Measurements from ENCODE around the gene TBCEL. TPM values are rescaled to one million over a fixed set of nuclear protein-coding genes. Genes with fewer than 3 reads are reported as not detected.
"Not testable (repeated sequence)": the region's sequence is repeated elsewhere in the genome, so short reads cannot be mapped to it uniquely, and the experiment has no call there.

TBCEL gene
- total and polyA plus RNA-seq, 7 donors: 2.9 to 19.2 (median 8.0) TPM

DNA sequence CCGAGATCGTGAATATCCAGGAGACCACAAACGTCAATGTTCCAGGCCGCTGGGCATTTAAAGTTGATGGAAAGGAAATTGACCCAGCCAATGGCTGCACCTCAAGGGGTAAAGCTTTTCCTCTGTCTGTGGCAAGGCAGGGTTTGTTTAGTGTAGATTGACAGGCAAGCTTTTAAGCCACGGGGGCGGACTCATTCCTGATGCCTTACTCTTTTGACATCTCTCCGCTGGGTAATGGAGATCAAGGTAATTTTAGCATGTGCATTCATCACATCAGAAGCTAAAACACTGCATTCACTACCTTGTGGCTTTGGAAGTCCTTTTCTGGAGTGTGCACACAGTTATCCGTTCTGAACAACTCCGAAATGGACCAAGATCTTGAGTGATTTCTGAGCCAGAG is 89.7 kb downstream of the TBCEL start:
- intact Hi-C loops (cut with DNase I): loop anchor here (2.0 to 5.0 kb wide), 3 partner anchors 176 to 603 kb away; partner anchors contain the start of gene GRIK4 (in 2 of the 2)
- no peaks in the 10 kb centered on the region for H3K4me1 ChIP-seq
- H3K9me3 ChIP-seq: no peaks in the 10 kb centered on the region
- ATAC-seq (no peak), DNase-seq (no peak)
- TF ChIP-seq, protein P1, sequence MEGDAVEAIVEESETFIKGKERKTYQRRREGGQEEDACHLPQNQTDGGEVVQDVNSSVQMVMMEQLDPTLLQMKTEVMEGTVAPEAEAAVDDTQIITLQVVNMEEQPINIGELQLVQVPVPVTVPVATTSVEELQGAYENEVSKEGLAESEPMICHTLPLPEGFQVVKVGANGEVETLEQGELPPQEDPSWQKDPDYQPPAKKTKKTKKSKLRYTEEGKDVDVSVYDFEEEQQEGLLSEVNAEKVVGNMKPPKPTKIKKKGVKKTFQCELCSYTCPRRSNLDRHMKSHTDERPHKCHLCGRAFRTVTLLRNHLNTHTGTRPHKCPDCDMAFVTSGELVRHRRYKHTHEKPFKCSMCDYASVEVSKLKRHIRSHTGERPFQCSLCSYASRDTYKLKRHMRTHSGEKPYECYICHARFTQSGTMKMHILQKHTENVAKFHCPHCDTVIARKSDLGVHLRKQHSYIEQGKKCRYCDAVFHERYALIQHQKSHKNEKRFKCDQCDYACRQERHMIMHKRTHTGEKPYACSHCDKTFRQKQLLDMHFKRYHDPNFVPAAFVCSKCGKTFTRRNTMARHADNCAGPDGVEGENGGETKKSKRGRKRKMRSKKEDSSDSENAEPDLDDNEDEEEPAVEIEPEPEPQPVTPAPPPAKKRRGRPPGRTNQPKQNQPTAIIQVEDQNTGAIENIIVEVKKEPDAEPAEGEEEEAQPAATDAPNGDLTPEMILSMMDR (IDR thresholded peaks at IDR 0.05): no peak
- H3K27me3 ChIP-seq (ENCODE audit: insufficient read depth in 3 of 3, low read length in 2 of 3): no peaks in the 10 kb centered on the region
- no peak overlapping the region for H3K4me3 ChIP-seq
- no peak overlapping the region for H3K27ac ChIP-seq
- H3K36me3 ChIP-seq (ENCODE audit: insufficient read depth in 1 of 2, low read depth in 1 of 2): no peaks in the 10 kb centered on the region
- 71 to 80% (median 79%) methylated on average over 9 of the region's 9 CpGs for WGBS, 3 donors

DNA sequence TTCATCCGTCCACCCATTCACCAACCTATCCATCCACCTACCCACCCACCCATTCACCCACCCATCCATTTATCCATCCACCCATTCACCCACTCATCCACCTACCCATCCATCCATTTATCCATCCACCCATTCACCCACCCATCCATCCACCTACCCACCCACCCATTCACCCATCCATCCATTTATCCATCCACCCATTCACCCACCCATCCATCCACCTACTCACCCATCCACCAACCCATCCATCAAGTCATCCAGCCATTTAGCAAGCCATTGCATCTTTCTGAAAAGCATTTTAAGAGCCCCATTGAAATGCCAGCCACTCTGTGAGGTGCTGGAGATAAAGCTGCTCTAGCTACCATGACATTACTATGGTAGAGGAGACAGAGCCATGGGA is 91.1 kb downstream of the TBCEL start:
- H3K36me3 ChIP-seq (ENCODE audit: insufficient read depth in 1 of 2, low read depth in 1 of 2); DNase-seq; H3K27ac ChIP-seq; H3K27me3 ChIP-seq (ENCODE audit: insufficient read depth in 3 of 3, low read length in 2 of 3); H3K4me1 ChIP-seq; H3K9me3 ChIP-seq; intact Hi-C loops (cut with DNase I); H3K4me3 ChIP-seq; ATAC-seq: not testable (repeated sequence)
- WGBS, 3 donors: 83 to 91% (median 90%) methylated on average over 1 of the region's 1 CpG

DNA sequence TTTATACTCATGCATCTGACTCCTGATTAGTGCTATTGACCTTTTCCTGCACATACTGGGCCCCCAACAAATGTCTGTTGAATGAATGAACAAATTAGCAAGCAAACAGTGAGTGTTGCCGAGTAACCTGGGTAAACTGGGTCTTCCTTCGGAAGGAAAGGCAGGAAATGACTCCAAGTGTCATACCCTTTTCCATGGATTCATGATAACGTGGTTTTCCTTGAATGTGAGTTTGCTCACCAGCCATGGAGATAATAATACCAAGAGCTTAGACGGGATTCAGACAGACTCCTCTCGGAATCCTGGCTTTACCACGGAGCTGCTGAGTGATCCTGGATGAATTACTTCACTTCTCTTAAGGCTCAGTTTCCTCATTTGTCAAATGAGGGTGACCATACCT is 93.9 kb downstream of the TBCEL start:
- intact Hi-C loops (cut with DNase I): no loop called here
- H3K27me3 ChIP-seq (ENCODE audit: insufficient read depth in 3 of 3, low read length in 2 of 3): no peaks in the 10 kb centered on the region
- no peak overlapping the region for H3K4me3 ChIP-seq
- TF ChIP-seq, protein P1 (IDR thresholded peaks at IDR 0.05): no peak
- H3K4me1 ChIP-seq: no peaks in the 10 kb centered on the region
- H3K9me3 ChIP-seq: no peaks in the 10 kb centered on the region
- H3K36me3 ChIP-seq (ENCODE audit: insufficient read depth in 1 of 2, low read depth in 1 of 2): no peaks in the 10 kb centered on the region
- ATAC-seq: no peak
- no peak for DNase-seq
- H3K27ac ChIP-seq: no peak overlapping the region
- WGBS, 3 donors: 49 to 68% (median 56%) methylated on average over 6 of the region's 6 CpGs

DNA sequence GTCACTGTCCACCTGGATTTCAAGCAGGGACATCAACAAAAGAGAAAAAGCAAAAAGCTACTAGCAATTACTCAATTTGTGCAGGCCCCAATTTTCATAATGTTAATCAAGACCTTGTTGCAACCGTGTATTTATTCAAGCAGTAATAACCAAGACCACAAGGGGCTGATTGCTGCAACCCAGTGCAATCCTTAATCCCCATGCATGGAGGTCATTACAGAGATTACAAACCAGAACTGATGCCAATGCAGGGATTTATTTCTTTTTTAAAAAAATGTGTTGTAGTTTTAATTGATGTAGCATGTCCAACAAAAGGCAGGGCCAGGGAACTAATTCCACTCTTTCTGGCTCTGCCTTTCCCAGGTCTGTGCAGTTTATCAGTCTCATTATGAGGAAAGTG is 95.5 kb downstream of the TBCEL start:
- intact Hi-C loops (cut with DNase I): no loop called here
- TF ChIP-seq, protein P1 (IDR thresholded peaks at IDR 0.05): no peak
- no peak overlapping the region for H3K4me3 ChIP-seq
- no peaks in the 10 kb centered on the region for H3K9me3 ChIP-seq
- no peaks in the 10 kb centered on the region for H3K4me1 ChIP-seq
- H3K27me3 ChIP-seq (ENCODE audit: insufficient read depth in 3 of 3, low read length in 2 of 3): no peaks in the 10 kb centered on the region
- H3K36me3 ChIP-seq (ENCODE audit: insufficient read depth in 1 of 2, low read depth in 1 of 2): no peaks in the 10 kb centered on the region
- H3K27ac ChIP-seq: no peak overlapping the region
- WGBS, 3 donors: 49 to 68% (median 57%) methylated on average over 1 of the region's 1 CpG
- ATAC-seq (no peak), DNase-seq (no peak)

DNA sequence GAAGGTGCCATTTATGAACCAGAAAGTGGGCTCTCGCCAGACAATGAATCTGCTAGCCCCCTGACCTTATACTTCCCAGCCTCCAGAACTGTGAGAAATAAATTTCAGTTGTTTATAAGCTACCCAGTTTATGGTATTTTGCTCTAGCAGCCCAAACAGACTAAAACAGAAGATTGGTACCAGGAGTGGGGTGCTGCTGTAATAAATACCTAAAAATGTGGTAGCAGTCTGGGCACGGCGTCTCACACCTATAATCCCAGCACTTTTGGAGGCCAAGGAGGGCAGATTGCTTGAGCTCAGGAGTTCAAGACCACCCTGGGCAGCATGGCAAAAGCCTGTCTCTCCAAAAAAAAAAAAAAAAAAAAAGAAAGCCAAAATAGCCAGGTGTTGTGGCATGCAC is 98.4 kb downstream of the TBCEL start:
- no peak for ATAC-seq
- TF ChIP-seq, protein P1 (IDR thresholded peaks at IDR 0.05): no peak
- no peaks in the 10 kb centered on the region for H3K9me3 ChIP-seq
- H3K4me3 ChIP-seq: no peak overlapping the region
- 76 to 80% (median 79%) methylated on average over 3 of the region's 3 CpGs for WGBS, 3 donors
- no peaks in the 10 kb centered on the region for H3K36me3 ChIP-seq (ENCODE audit: insufficient read depth in 1 of 2, low read depth in 1 of 2)
- intact Hi-C loops (cut with DNase I): no loop called here
- no peaks in the 10 kb centered on the region for H3K27me3 ChIP-seq (ENCODE audit: insufficient read depth in 3 of 3, low read length in 2 of 3)
- no peaks in the 10 kb centered on the region for H3K4me1 ChIP-seq
- DNase-seq: no peak
- H3K27ac ChIP-seq: no peak overlapping the region

Data from psoas muscle (tissue), 8 donors.